Measurements from ENCODE around the gene FMNL1.

FMNL1 gene

GRCh38 chr17:45253879-45254278, 32.2 kb downstream of the FMNL1 start:
- FAIRE-seq (no peak), DNase-seq (ENCODE audit: insufficient read length) (no peak)
- TF ChIP-seq POLR2AphosphoS5 (IDR thresholded peaks at IDR 0.05; ENCODE audit: low read depth, low read length) (no peak), POLR2A (IDR thresholded peaks at IDR 0.05; ENCODE audit: low read depth, low read length) (no peak), TAF1 (IDR thresholded peaks at IDR 0.05; ENCODE audit: borderline replicate concordance, low read depth, low read length) (no peak)

GRCh38 chr17:45255358-45255757, 33.7 kb downstream of the FMNL1 start:
- FAIRE-seq, result no peak
- DNase-seq (ENCODE audit: insufficient read length), result no peak

GRCh38 chr17:45256114-45256966, 34.7 kb downstream of the FMNL1 start:
- TF ChIP-seq TAF1 (IDR thresholded peaks at IDR 0.05; ENCODE audit: borderline replicate concordance, low read depth, low read length) (no peak), POLR2A (IDR thresholded peaks at IDR 0.05; ENCODE audit: low read depth, low read length) (no peak), POLR2AphosphoS5 (IDR thresholded peaks at IDR 0.05; ENCODE audit: low read depth, low read length) (no peak)
- FAIRE-seq, result no peak
- DNase-seq (ENCODE audit: insufficient read length), result no peak

More at GRCh38 chr17:45255358-45255757, 33.7 kb downstream of the FMNL1 start:
- TF ChIP-seq TAF1 (IDR thresholded peaks at IDR 0.05; ENCODE audit: borderline replicate concordance, low read depth, low read length) (no peak), POLR2AphosphoS5 (IDR thresholded peaks at IDR 0.05; ENCODE audit: low read depth, low read length) (no peak), POLR2A (IDR thresholded peaks at IDR 0.05; ENCODE audit: low read depth, low read length) (no peak)

GRCh38 chr17:45257115-45257514, 35.4 kb downstream of the FMNL1 start:
- FAIRE-seq (no peak), DNase-seq (ENCODE audit: insufficient read length) (no peak)
- TF ChIP-seq TAF1 (IDR thresholded peaks at IDR 0.05; ENCODE audit: borderline replicate concordance, low read depth, low read length) (no peak), POLR2A (IDR thresholded peaks at IDR 0.05; ENCODE audit: low read depth, low read length) (no peak), POLR2AphosphoS5 (IDR thresholded peaks at IDR 0.05; ENCODE audit: low read depth, low read length) (no peak)

GRCh38 chr17:45258981-45259380, 37.3 kb downstream of the FMNL1 start:
- FAIRE-seq, result no peak
- TF ChIP-seq POLR2AphosphoS5 (IDR thresholded peaks at IDR 0.05; ENCODE audit: low read depth, low read length) (no peak), POLR2A (IDR thresholded peaks at IDR 0.05; ENCODE audit: low read depth, low read length) (no peak), TAF1 (IDR thresholded peaks at IDR 0.05; ENCODE audit: borderline replicate concordance, low read depth, low read length) (no peak)
- DNase-seq (ENCODE audit: insufficient read length), result no peak

GRCh38 chr17:45260204-45260783, 38.6 kb downstream of the FMNL1 start:
- no peak for DNase-seq (ENCODE audit: insufficient read length)
- peak; percentile 80 for FAIRE-seq
- TF ChIP-seq POLR2A (IDR thresholded peaks at IDR 0.05; ENCODE audit: low read depth, low read length) (no peak), TAF1 (IDR thresholded peaks at IDR 0.05; ENCODE audit: borderline replicate concordance, low read depth, low read length) (no peak), POLR2AphosphoS5 (IDR thresholded peaks at IDR 0.05; ENCODE audit: low read depth, low read length) (no peak)

GRCh38 chr17:45261577-45262515, 40.2 kb downstream of the FMNL1 start, which contains the start of gene SPATA32:
Gene SPATA32 (minus strand): TSS chr17:45262094. CDS start chr17:45262016, 78 bp downstream.
- TF ChIP-seq TAF1 (IDR thresholded peaks at IDR 0.05; ENCODE audit: borderline replicate concordance, low read depth, low read length) (no peak), POLR2AphosphoS5 (IDR thresholded peaks at IDR 0.05; ENCODE audit: low read depth, low read length) (no peak), POLR2A (IDR thresholded peaks at IDR 0.05; ENCODE audit: low read depth, low read length) (peak; percentile 41)
- peak; percentile 88 for FAIRE-seq
- peak; percentile 80 for DNase-seq (ENCODE audit: insufficient read length)

- TF ChIP-seq POLR2A (IDR thresholded peaks at IDR 0.05; ENCODE audit: low read depth, low read length), result no peak
- TF ChIP-seq POLR2AphosphoS5 (IDR thresholded peaks at IDR 0.05; ENCODE audit: low read depth, low read length), result peak; percentile 32
- no peak for TF ChIP-seq TAF1 (IDR thresholded peaks at IDR 0.05; ENCODE audit: borderline replicate concordance, low read depth, low read length)
- DNase-seq (ENCODE audit: insufficient read length) (no peak), FAIRE-seq (no peak)
These were observed 41.1 kb downstream of the FMNL1 start for GRCh38 chr17:45262516-45263476.

GRCh38 chr17:45263477-45263860, 41.8 kb downstream of the FMNL1 start:
- DNase-seq (ENCODE audit: insufficient read length) (no peak), FAIRE-seq (no peak)
- TF ChIP-seq POLR2AphosphoS5 (IDR thresholded peaks at IDR 0.05; ENCODE audit: low read depth, low read length) (no peak), POLR2A (IDR thresholded peaks at IDR 0.05; ENCODE audit: low read depth, low read length) (peak; percentile 33; the same call in 1 of the 2 replicates), TAF1 (IDR thresholded peaks at IDR 0.05; ENCODE audit: borderline replicate concordance, low read depth, low read length) (no peak)

GRCh38 chr17:45264430-45264829, 42.7 kb downstream of the FMNL1 start:
- TF ChIP-seq POLR2A (IDR thresholded peaks at IDR 0.05; ENCODE audit: low read depth, low read length) (peak; percentile 21; the same call in 1 of the 2 replicates), POLR2AphosphoS5 (IDR thresholded peaks at IDR 0.05; ENCODE audit: low read depth, low read length) (peak; percentile 37; the same call in 1 of the 2 replicates), TAF1 (IDR thresholded peaks at IDR 0.05; ENCODE audit: borderline replicate concordance, low read depth, low read length) (no peak)
- FAIRE-seq, result no peak
- no peak for DNase-seq (ENCODE audit: insufficient read length)
